ENCODE results near the gene PARVA. TPM values are rescaled to one million over a fixed set of nuclear protein-coding genes. Genes with fewer than 3 reads are reported as not detected.

PARVA gene
- polyA plus RNA-seq, 3 donors, result not detected

GRCh38 chr11:12410006-12410728 lies 32.8 kb downstream of the PARVA start:
- Mint-ChIP-seq H3K9me3 (no peaks in the 10 kb centered on the region), H3K4me1 (no peaks in the 10 kb centered on the region), H3K4me3 (no peak overlapping the region), H3K36me3 (no peaks in the 10 kb centered on the region), H3K27me3 (ENCODE audit: low read depth in 3 of 3) (peaks cover 4 to 10% (median 7%) of the 10 kb centered on the region in 3 donors), H3K27ac (no peak overlapping the region)
- WGBS (ENCODE audit: insufficient coverage), result 61% methylated on average over 7 of the region's 10 CpGs
- intact Hi-C loops (cut with micrococcal nuclease), result loop anchor here in 1 of 2 donors (10.0 kb wide), 1 partner anchor 485 kb away; no protein-coding TSS in a partner anchor
- Histone ChIP-seq H3K9me3 (replicated peaks in 1 of 2; ENCODE audit: control insufficient read depth in 1 of 2, insufficient read depth in 1 of 2, low read length in 2 of 2) (no peaks in the 10 kb centered on the region), H3K79me2 (ENCODE audit: insufficient read depth, low read length) (no peaks in the 10 kb centered on the region), H3K4me1 (ENCODE audit: control insufficient read depth in 1 of 2, insufficient read depth in 2 of 2, low read length in 2 of 2) (no peaks in the 10 kb centered on the region), H4K20me1 (ENCODE audit: insufficient read depth, low read length) (no peaks in the 10 kb centered on the region), H3K4me2 (replicated peaks; ENCODE audit: extremely low read depth, low read length, poor library complexity, severe bottlenecking) (no peak overlapping the region), H3K4me3 (replicated peaks in 1 of 3; ENCODE audit: low read depth in 2 of 3, low read length in 3 of 3) (no peak overlapping the region), H3K27me3 (ENCODE audit: control insufficient read depth in 2 of 2, insufficient read depth in 2 of 2, low read length in 2 of 2) (no peaks in the 10 kb centered on the region), H3K9ac (ENCODE audit: insufficient read depth, low read length, poor library complexity, severe bottlenecking) (no peak overlapping the region), H3K27ac (ENCODE audit: low read depth in 1 of 2, low read length in 2 of 2) (no peak overlapping the region), H2AFZ (ENCODE audit: insufficient read depth, low read depth, low read length, poor library complexity, severe bottlenecking) (no peak overlapping the region), H3K36me3 (replicated peaks in 1 of 2; ENCODE audit: control insufficient read depth in 1 of 2, insufficient read depth in 2 of 2, low read length in 2 of 2) (no peaks in the 10 kb centered on the region)
- TF ChIP-seq, protein P1, sequence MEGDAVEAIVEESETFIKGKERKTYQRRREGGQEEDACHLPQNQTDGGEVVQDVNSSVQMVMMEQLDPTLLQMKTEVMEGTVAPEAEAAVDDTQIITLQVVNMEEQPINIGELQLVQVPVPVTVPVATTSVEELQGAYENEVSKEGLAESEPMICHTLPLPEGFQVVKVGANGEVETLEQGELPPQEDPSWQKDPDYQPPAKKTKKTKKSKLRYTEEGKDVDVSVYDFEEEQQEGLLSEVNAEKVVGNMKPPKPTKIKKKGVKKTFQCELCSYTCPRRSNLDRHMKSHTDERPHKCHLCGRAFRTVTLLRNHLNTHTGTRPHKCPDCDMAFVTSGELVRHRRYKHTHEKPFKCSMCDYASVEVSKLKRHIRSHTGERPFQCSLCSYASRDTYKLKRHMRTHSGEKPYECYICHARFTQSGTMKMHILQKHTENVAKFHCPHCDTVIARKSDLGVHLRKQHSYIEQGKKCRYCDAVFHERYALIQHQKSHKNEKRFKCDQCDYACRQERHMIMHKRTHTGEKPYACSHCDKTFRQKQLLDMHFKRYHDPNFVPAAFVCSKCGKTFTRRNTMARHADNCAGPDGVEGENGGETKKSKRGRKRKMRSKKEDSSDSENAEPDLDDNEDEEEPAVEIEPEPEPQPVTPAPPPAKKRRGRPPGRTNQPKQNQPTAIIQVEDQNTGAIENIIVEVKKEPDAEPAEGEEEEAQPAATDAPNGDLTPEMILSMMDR (IDR thresholded peaks at IDR 0.05), result no peak
- no peak for DNase-seq

DNA sequence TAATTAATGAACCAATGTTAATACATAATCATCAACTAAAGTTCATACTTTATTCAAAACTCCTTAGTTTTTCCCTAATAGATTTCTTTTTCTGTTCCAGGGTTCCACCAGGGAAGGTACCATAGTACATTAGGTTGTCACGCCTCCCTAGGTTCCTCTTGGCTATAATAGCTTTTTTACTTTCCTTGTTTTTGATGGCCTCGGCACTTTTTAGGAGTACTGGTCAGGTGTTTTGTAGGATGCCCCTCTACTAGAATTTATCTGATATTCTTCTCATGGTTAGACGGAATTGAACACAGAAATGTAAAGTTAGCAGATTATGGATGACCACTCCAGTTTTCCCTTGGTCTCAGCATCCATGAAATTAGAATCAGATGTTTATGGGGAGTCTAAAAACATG lies 34.0 kb downstream of the PARVA start:
- TF ChIP-seq, protein P1 (IDR thresholded peaks at IDR 0.05), result no peak

More for the DNA sequence above, 34.0 kb downstream of the PARVA start:
- intact Hi-C loops (cut with micrococcal nuclease), result loop anchor here in 1 of 2 donors (10.0 kb wide), 1 partner anchor 483 kb away; no protein-coding TSS in a partner anchor
- no peaks in the 10 kb centered on the region for H3K27me3 ChIP-seq (ENCODE audit: control insufficient read depth in 2 of 2, insufficient read depth in 2 of 2, low read length in 2 of 2)
- H3K27me3 Mint-ChIP-seq (ENCODE audit: low read depth in 3 of 3), result peaks cover 4 to 10% (median 7%) of the 10 kb centered on the region in 3 donors
- no peak for DNase-seq
- no peaks in the 10 kb centered on the region for H3K36me3 Mint-ChIP-seq
- WGBS (ENCODE audit: insufficient coverage), result no CpG with 5 or more reads among the region's 3 CpGs
- no peak overlapping the region for H3K27ac Mint-ChIP-seq
- no peaks in the 10 kb centered on the region for H3K9me3 Mint-ChIP-seq
- no peaks in the 10 kb centered on the region for H3K4me1 ChIP-seq (ENCODE audit: control insufficient read depth in 1 of 2, insufficient read depth in 2 of 2, low read length in 2 of 2)
- no peak overlapping the region for H3K4me2 ChIP-seq (replicated peaks; ENCODE audit: extremely low read depth, low read length, poor library complexity, severe bottlenecking)
- no peaks in the 10 kb centered on the region for H3K4me1 Mint-ChIP-seq
- H3K4me3 Mint-ChIP-seq, result no peak overlapping the region
- H3K9ac ChIP-seq (ENCODE audit: insufficient read depth, low read length, poor library complexity, severe bottlenecking), result no peak overlapping the region
- no peak overlapping the region for H3K4me3 ChIP-seq (replicated peaks in 1 of 3; ENCODE audit: low read depth in 2 of 3, low read length in 3 of 3)
- H2AFZ ChIP-seq (ENCODE audit: insufficient read depth, low read depth, low read length, poor library complexity, severe bottlenecking), result no peak overlapping the region
- no peaks in the 10 kb centered on the region for H3K9me3 ChIP-seq (replicated peaks in 1 of 2; ENCODE audit: control insufficient read depth in 1 of 2, insufficient read depth in 1 of 2, low read length in 2 of 2)
- no peaks in the 10 kb centered on the region for H4K20me1 ChIP-seq (ENCODE audit: insufficient read depth, low read length)
- no peaks in the 10 kb centered on the region for H3K79me2 ChIP-seq (ENCODE audit: insufficient read depth, low read length)
- no peak overlapping the region for H3K27ac ChIP-seq (ENCODE audit: low read depth in 1 of 2, low read length in 2 of 2)
- no peaks in the 10 kb centered on the region for H3K36me3 ChIP-seq (replicated peaks in 1 of 2; ENCODE audit: control insufficient read depth in 1 of 2, insufficient read depth in 2 of 2, low read length in 2 of 2)
